Stimulated activated effector memory CD8-positive, alpha-beta T cell treated with anti-CD3 and anti-CD28 coated beads, Interleukin-12 subunit alpha, Interleukin-12 subunit beta, amount 100 ng/mL, for 72 hours (primary cell): ENCODE results near the gene MN1.

Experiments
- ATAC-seq: fragments of 150-1000 bp; cut with Tn5 transposase; 2 replicates; pipeline ENCODE4 v1.10.0; 2021
- DNase-seq, 2 donors: peaks; one replicate each; pipeline ENCODE4 v3.0.0; 2021 to 2022; ENCODE audit warnings: low spot score in 2 of 2
- H3K27ac Mint-ChIP-seq: one replicate; pipeline ENCODE4 v1.8.0; 2022; ENCODE audit warnings: mild to moderate bottlenecking, mixed read lengths
- H3K36me3 Mint-ChIP-seq: one replicate; pipeline ENCODE4 v1.8.0; 2022; ENCODE audit warnings: mild to moderate bottlenecking, mixed read lengths
- H3K4me1 Mint-ChIP-seq: one replicate; pipeline ENCODE4 v1.8.0; 2022; ENCODE audit warnings: mixed read lengths
- H3K4me3 Mint-ChIP-seq: one replicate; pipeline ENCODE4 v1.8.0; 2022; ENCODE audit warnings: mild to moderate bottlenecking, mixed read lengths
- H3K9me3 Mint-ChIP-seq: one replicate; pipeline ENCODE4 v1.8.0; 2022; ENCODE audit warnings: mixed read lengths

The MN1 gene

DNA sequence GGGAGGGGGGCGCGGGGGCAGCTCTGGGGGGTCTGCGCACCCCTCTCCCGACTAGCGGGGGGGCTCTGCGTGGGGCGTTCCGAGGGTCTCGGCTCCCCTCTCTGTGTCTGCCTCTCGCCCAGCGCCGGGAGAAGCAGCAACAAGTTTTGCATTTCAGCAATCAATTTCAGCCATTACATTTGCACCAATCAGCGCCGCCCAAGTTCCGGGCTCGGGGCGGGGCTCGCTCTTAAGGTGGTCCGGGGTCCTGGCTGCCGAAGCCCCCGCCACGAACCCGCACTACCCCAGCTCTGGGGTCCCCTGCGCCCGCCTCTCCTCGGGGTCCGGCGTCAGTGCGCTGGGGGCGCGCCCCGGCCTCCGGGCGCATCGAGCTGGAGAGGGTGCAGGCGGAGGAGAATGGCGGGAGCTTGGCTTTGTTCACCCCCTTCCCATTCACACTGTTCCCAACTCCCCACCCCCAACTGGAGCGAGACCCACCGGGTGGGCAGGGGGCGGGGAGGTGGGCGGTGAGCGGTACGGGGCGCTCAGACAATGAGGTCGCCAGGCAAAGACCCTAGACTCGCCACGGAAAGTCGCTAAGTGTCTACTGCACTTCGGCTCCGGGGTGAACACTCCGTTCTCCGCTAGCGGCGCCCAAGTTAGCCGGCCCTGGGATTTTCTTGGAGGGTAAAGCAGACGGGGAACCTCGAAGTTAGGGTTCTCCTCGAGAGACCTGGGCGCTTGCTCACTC lies at the start of gene MN1:
TSS of gene MN1 (minus strand) at position 141 of the 730 bp plus-strand sequence. CDS start 1,213 bp downstream, outside the sequence.
- Mint-ChIP-seq H3K27ac (no peak within 1 kb of the TSS), H3K4me1 (peaks cover 23% of the 10 kb centered on the region), H3K36me3 (no peaks in the 10 kb centered on the region), H3K9me3 (no peaks in the 10 kb centered on the region), H3K4me3 (peak within 1 kb of the TSS; percentile 72)
- peak; percentile 6 to 69 for DNase-seq
- peak; percentile 46 for ATAC-seq

DNA sequence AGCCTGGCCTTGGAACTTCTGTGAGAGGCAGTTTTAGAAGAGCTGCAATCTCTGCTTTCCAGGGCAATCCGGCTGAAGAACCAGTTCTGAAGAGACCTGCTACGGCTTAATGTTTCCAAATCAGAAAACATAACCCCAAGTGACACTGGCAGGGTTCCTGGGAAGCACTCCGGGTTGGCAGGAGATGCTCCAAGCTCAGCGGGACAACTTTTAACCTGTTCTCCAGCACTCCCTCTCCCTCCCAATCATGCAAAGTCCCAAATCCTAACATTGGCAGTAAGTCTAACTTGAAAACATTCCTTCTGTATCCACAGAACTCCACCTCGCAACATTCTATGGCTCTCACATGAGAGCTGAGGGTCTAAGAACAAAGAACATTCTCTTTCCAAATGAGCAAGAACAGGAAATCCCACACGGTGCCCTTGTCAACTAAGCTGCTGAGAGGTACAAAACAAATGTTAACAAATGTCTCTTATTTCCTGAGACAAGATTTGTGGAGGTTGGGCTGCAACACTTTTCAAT lies 48.5 kb upstream of the MN1 start:
- Mint-ChIP-seq H3K9me3 (no peaks in the 10 kb centered on the region), H3K4me1 (peaks cover 18% of the 10 kb centered on the region), H3K4me3 (no peak overlapping the region), H3K36me3 (peaks cover 87% of the 10 kb centered on the region), H3K27ac (no peak overlapping the region)
- no peak for ATAC-seq
- no peak for DNase-seq

- peaks cover 12% of the 10 kb centered on the region for H3K4me1 Mint-ChIP-seq
- no peak overlapping the region for H3K4me3 Mint-ChIP-seq
- no peak for ATAC-seq
- no peak overlapping the region for H3K27ac Mint-ChIP-seq
- H3K9me3 Mint-ChIP-seq = no peaks in the 10 kb centered on the region
- DNase-seq = no peak
- peaks cover 66% of the 10 kb centered on the region for H3K36me3 Mint-ChIP-seq
Measured at GRCh38 chr22:27848005-27848404, 46.4 kb upstream of the MN1 start.

DNA sequence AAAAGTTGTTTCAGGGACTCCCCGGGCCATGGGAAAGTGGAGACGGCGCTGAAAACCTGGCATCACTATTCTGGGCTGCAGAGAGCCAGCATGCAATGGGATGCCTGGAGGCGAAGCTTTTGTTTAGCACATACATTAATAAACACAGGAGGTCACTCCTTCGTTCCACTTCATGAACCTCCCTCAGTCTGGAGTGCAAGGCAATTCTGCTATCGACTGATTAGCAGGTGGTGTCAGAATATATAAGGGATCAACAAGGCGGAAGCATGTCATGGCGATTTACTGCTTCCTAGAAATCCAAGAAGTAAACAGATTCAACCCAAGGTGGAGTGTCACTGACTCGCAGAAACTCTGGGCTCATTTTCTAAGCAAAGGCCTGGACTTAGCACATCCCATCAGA lies 45.4 kb upstream of the MN1 start:
- H3K9me3 Mint-ChIP-seq = no peaks in the 10 kb centered on the region
- peak overlapping the region; percentile 43 for H3K27ac Mint-ChIP-seq
- DNase-seq (no peak), ATAC-seq (no peak)
- H3K4me3 Mint-ChIP-seq = no peak overlapping the region
- peaks cover 61% of the 10 kb centered on the region for H3K36me3 Mint-ChIP-seq
- peaks cover 15% of the 10 kb centered on the region for H3K4me1 Mint-ChIP-seq

- Mint-ChIP-seq H3K27ac (no peak overlapping the region), H3K4me1 (peaks cover 15% of the 10 kb centered on the region), H3K36me3 (peaks cover 58% of the 10 kb centered on the region), H3K9me3 (no peaks in the 10 kb centered on the region), H3K4me3 (no peak overlapping the region)
- ATAC-seq (no peak), DNase-seq (no peak)
Measured at GRCh38 chr22:27846248-27846757, 44.7 kb upstream of the MN1 start.

- DNase-seq (no peak), ATAC-seq (no peak)
- Mint-ChIP-seq H3K36me3 (peaks cover 51% of the 10 kb centered on the region), H3K4me1 (peaks cover 15% of the 10 kb centered on the region), H3K4me3 (no peak overlapping the region), H3K27ac (no peak overlapping the region), H3K9me3 (no peaks in the 10 kb centered on the region)
Measured at GRCh38 chr22:27845644-27846043, 44.1 kb upstream of the MN1 start.

GRCh38 chr22:27844656-27845591 lies 43.4 kb upstream of the MN1 start:
- Mint-ChIP-seq H3K27ac (no peak overlapping the region), H3K4me3 (no peak overlapping the region), H3K36me3 (peaks cover 44% of the 10 kb centered on the region), H3K4me1 (peaks cover 15% of the 10 kb centered on the region), H3K9me3 (no peaks in the 10 kb centered on the region)
- no peak for ATAC-seq
- DNase-seq = no peak

GRCh38 chr22:27844256-27844655 lies 42.7 kb upstream of the MN1 start:
- H3K4me1 Mint-ChIP-seq = peaks cover 10% of the 10 kb centered on the region
- H3K36me3 Mint-ChIP-seq = peaks cover 37% of the 10 kb centered on the region
- no peak for DNase-seq
- ATAC-seq = no peak
- no peak overlapping the region for H3K4me3 Mint-ChIP-seq
- H3K27ac Mint-ChIP-seq = no peak overlapping the region
- H3K9me3 Mint-ChIP-seq = no peaks in the 10 kb centered on the region

DNA sequence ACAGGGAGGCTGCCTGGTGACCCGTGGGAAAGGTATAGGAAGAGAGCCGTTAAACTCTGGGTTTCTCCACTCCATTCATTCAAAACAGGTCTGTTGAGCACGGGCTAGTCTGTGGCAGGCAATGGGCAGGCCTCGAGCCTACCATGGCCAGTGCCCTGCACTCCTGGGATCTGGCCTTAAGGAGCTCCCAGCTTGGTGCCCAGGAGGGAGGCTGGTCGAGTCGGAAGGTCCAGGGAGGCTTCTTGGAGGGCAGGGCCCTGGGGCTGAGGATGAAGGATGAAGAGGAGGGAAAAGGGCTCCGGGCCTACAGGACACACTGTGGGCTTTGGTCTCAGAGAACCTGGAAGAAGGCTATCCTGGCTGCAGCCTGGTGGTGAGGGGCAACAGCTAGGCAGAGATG lies 41.9 kb upstream of the MN1 start:
- Mint-ChIP-seq H3K4me3 (no peak overlapping the region), H3K9me3 (no peaks in the 10 kb centered on the region), H3K36me3 (peaks cover 29% of the 10 kb centered on the region), H3K27ac (no peak overlapping the region), H3K4me1 (peaks cover 9% of the 10 kb centered on the region)
- ATAC-seq = no peak
- no peak for DNase-seq

GRCh38 chr22:27842669-27843431 lies 41.3 kb upstream of the MN1 start:
- DNase-seq (no peak), ATAC-seq (no peak)
- Mint-ChIP-seq H3K4me1 (peaks cover 9% of the 10 kb centered on the region), H3K27ac (no peak overlapping the region), H3K36me3 (peaks cover 23% of the 10 kb centered on the region), H3K4me3 (no peak overlapping the region), H3K9me3 (peaks cover under 1% of the 10 kb centered on the region)

DNA sequence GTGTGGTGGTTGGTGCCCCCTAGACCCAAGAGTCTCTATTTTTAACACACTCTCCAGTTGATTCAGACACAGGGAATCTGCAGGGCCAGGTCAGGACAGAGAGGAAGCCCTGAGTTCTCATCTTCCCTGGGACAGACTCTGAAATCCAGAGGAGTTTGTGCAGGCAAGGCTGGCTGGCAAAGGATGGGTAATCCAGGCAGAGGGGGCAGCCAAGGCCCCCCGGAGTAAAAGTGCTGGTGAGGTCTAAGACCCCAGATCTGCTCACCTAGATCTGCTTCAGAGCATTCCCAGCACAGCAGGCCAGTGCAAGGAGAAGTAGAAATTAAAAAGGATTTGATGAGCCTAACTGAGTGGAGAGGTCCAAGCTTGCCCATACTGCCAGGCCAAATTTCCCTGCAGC lies 40.6 kb upstream of the MN1 start:
- H3K27ac Mint-ChIP-seq = no peak overlapping the region
- ATAC-seq (no peak), DNase-seq (no peak)
- no peak overlapping the region for H3K4me3 Mint-ChIP-seq
- H3K4me1 Mint-ChIP-seq = peaks cover 9% of the 10 kb centered on the region
- H3K36me3 Mint-ChIP-seq = peaks cover 17% of the 10 kb centered on the region
- H3K9me3 Mint-ChIP-seq = peaks cover 5% of the 10 kb centered on the region

GRCh38 chr22:27840436-27840835 lies 38.9 kb upstream of the MN1 start:
- Mint-ChIP-seq H3K4me1 (peaks cover 9% of the 10 kb centered on the region), H3K27ac (no peak overlapping the region), H3K4me3 (no peak overlapping the region), H3K9me3 (peaks cover 8% of the 10 kb centered on the region), H3K36me3 (peaks cover 14% of the 10 kb centered on the region)
- ATAC-seq (no peak), DNase-seq (no peak)

DNA sequence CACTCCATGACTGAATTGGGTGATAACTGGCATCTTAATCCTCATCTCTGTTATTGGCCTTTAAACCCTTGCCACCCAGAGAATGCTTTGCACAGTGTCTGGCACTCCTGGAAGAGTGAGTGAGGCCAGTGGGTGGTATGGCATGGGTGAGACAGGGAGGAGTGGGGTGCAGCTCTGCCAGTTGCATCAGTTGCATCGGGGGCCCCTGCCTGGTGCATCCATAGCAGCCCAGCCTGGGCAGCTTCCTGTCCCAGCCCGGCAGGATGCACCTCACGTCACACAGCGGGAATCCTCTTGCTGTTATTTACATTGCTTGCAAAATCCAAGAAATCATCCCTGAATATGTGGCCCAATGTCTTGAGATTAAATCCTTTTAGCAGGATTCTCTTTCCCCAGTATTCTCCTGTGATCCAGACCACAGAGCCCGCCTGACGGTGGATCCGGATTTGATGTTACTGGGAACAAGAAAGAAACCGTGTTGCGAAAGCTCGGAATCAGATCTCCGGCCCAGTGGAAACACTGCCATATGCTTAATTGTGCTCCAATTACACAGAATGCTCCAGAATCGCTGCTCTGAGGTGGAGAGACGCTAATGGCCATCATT lies 37.6 kb upstream of the MN1 start:
- Mint-ChIP-seq H3K4me1 (peaks cover 9% of the 10 kb centered on the region), H3K27ac (no peak overlapping the region), H3K36me3 (peaks cover 14% of the 10 kb centered on the region), H3K4me3 (no peak overlapping the region), H3K9me3 (peaks cover 8% of the 10 kb centered on the region)
- DNase-seq (no peak), ATAC-seq (no peak)

DNA sequence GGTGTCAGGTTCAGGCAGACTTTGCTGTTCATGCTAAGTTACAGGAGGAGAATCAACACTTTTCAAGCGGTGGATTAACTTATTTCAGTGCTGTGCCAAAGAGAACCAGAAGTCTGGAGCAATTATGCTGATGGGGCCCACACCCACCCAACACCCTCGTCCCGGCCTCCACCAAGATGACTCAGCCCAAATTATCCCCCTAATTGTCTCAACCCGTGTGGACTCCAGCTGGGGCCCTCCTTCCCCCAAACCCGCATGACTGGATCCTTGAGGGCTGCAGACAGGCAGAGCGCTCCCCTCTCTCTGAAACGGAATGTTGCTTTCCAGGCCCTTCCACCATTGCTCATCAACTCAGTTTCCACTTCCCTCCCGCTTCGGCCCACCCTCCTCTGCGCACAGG lies 34.6 kb upstream of the MN1 start:
- Mint-ChIP-seq H3K4me3 (no peak overlapping the region), H3K27ac (peak overlapping the region; percentile 55), H3K4me1 (peaks cover 11% of the 10 kb centered on the region), H3K36me3 (peaks cover 6% of the 10 kb centered on the region), H3K9me3 (peaks cover 8% of the 10 kb centered on the region)
- no peak for DNase-seq
- ATAC-seq = no peak
